Activated CD8-positive, alpha-beta memory T cell treated with anti-CD3 and anti-CD28 coated beads for 48 hours (primary cell): ENCODE measurements around the gene PRAMEF2.
"Not testable (repeated sequence)": the region's sequence is repeated elsewhere in the genome, so short reads cannot be mapped to it uniquely, and the experiment has no call there.

Experiments used
- DNase-seq, 3 experiments: peaks; one replicate each; pipeline ENCODE4 v3.0.0-alpha.2; 2020; ENCODE audit warnings: low read depth in 2 of 3, low spot score in 2 of 3

PRAMEF2 gene, protein sequence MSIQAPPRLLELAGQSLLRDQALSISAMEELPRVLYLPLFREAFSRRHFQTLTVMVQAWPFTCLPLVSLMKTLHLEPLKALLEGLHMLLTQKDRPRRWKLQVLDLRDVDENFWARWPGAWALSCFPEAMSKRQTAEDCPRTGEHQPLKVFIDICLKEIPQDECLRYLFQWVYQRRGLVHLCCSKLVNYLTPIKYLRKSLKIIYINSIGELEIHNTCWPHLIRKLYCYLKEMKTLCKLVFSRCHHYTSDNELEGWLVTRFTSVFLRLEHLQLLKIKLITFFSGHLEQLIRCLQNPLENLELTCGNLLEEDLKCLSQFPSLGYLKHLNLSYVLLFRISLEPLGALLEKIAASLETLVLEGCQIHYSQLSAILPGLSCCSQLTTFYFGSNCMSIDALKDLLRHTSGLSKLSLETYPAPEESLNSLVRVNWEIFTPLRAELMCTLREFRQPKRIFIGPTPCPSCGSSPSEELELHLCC

GRCh38 chr1:12856786-12857185, at the start of gene PRAMEF2:
PRAMEF2 (plus strand) TSS chr1:12857086; CDS start chr1:12859010, 1,924 bp downstream.
- DNase-seq = not testable (repeated sequence)

DNA sequence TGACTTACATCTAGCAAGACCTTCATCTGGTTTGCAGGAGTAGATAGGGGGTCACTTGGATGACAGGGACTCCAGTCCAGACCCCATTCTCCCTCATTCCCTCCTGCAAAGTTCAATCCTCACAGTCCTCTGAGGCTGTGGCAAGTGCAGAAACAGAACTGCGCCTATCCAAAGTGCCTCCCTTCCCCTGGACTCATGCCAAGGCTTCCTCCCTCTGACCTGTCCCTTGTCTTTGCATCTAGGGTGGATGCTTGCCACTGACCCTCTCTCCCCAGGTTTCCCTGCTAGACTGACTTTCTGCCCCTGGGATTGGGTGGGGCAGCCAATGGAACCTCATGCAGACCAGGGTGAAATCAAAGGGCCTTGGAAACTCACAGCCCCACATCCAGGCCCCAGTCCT, 47.0 kb upstream of the PRAMEF2 start:
- DNase-seq = no peak

GRCh38 chr1:12810691-12811408, 46.0 kb upstream of the PRAMEF2 start:
- no peak for DNase-seq

- DNase-seq = no peak
These were observed 45.5 kb upstream of the PRAMEF2 start for GRCh38 chr1:12811409-12811784.

DNA sequence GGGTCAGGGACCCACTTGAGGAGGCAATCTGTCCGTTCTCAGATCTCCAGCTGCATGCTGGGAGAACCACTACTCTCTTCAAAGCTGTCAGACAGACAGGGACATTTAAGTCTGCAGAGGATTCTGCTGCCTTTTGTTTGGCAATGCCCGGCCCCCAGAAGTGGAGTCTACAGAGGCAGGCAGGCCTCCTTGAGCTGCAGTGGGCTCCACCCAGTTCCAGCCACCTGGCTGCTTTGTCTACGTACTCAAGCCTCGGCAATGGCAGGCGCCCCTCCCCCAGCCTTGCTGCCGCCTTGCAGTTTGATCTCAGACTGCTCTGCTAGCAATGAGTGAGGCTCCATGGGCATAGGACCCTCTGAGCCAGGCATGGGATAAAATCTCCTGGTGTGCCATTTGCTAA, 37.8 kb upstream of the PRAMEF2 start:
- DNase-seq = not testable (repeated sequence)

DNA sequence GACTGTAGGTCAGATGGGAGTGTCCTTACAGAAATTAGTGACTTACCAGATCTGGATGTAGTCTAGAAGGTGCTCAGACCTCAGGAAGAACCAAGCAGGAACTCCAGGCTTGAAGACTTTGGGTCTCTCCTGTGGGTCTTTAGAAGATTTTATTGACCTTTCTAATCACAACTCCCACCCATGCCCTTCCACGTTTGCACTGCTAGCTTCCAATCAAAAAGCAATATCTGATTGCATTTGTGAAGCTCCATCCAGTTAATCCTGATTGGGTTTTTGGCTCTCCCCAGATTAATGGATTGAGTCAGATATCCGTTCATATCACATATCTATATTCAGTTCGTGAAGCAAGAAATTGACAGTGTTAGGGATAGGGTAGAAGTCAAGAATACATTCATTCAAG, 25.6 kb upstream of the PRAMEF2 start, which contains the start of gene PRAMEF11:
PRAMEF11 (minus strand) TSS at position 101 of the 400 bp plus-strand sequence. CDS start 2,621 bp downstream, outside the sequence.
- DNase-seq = not testable (repeated sequence)

DNA sequence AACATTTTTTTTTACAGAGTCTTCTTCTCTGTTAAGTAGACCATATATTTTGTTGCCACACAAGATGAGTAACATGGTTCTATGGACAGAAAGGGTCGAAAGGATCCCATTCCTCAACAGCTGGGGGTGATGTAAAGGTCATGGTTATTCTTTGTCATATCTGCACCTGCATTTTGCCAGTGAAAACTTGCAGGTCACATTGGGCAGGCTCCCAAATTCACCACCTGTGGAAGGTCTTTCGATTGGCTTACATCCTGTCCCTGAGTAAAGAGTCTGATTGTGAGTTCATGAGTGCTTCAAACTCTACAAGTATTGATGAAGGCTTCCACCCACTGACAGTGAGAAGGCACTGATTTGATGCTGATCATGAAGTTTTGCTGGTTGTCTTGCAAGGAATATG, 23.6 kb upstream of the PRAMEF2 start:
- not testable (repeated sequence) for DNase-seq

GRCh38 chr1:12848620-12849019, 8.3 kb upstream of the PRAMEF2 start, which contains the start of gene HNRNPCL1:
HNRNPCL1 (minus strand) TSS chr1:12848720; CDS start chr1:12848289, 431 bp downstream.
- DNase-seq = not testable (repeated sequence)

DNA sequence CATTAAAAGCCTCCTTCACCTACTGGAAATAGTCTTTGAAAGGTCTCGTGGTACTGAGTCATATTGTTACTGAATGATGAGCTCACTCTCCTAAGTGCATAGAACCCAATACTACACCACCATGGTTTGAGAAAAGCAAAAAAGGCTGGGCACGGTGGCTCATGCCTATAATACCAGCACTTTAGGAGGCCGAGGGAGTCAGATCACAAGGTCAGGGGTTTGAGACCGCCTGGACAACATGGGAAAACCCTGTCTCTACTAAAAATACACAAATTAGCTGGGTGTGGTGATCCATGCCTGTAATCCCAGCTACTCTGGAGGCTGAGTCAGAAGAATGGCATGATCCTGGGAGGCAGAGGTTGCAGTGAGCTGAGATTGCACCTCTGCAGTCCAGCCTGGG, 5.1 kb upstream of the PRAMEF2 start:
- no peak for DNase-seq

DNA sequence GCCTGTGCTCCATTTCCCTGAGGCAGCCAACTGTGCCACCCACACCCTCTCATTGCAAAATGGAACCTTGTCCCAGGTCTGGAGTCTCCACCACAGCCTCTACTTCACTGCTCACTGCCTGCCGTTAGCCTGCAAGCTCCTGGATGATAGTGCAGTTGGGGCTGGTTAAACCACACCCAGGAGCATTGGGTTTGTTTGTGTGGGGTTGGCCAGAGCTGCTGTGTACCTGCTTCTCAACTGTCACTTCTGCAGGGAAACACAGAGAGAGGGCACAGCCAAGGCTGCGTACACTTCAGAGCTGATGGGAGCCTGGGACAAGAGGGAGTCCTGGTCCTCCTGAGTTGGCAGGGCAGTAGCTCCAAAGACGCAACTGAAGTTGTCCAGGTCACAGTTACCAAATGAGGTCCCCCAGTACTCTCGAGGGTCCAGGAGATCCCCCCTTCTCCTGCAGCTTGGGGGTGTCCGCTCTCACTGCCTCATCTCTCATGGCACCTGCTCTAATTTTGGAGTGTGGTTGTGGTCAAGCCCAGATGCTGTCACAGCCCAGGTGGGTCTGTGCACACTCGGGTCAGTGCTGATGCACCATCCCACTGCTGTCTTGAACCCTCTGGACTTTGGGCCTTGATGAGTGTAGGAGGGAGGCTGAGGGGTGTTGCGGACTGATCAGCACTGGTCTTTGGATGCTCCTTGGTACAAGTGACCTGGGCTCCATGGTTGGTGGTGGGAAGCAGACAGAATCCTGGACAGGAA, 6.4 kb downstream of the PRAMEF2 start:
- DNase-seq = not testable (repeated sequence)

- DNase-seq = not testable (repeated sequence)
These were observed 21.6 kb downstream of the PRAMEF2 start for GRCh38 chr1:12878453-12878852.

DNA sequence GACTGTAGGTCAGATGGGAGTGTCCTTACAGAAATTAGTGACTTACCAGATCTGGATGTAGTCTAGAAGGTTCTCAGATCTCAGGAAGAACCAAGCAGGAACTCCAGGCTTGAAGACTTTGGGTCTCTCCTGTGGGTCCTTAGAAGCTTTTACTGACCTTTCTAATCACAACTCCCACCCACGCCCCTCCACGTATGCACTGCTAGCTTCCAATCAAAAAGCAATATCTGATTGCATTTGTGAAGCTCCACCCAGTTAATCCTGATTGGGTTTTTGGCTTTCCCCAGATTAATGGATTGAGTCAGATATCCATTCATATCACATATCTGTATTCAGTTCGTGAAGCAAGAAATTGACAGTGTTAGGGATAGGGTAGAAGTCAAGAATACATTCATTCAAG, 29.2 kb downstream of the PRAMEF2 start, which contains the start of gene PRAMEF4:
PRAMEF4 (minus strand) TSS at position 101 of the 400 bp plus-strand sequence. CDS start 2,807 bp downstream, outside the sequence.
- DNase-seq = not testable (repeated sequence)

- DNase-seq = not testable (repeated sequence)
These were observed 41.3 kb downstream of the PRAMEF2 start, which contains the start of gene PRAMEF10 for GRCh38 chr1:12898170-12898569. PRAMEF10 (minus strand) TSS chr1:12898270; CDS start chr1:12895847, 2,423 bp downstream.

DNA sequence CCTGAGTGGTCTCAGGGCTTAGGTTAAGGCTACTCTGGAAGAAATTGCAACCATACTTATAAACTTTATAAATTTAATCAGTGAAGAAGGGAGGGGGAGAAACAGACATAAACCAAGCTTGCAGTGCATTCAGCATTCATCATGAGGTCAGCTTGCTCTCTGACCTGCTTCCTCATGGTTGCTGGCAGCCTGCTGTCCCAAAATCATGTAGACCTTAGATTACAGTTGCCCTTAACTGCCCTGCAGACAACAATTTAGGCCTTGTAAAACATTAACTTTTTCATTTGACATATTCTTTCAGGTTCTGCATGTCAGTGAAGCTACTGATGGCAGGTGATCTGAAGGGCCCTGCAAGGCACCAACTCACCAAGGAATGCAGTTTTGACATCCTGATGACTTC, 42.3 kb downstream of the PRAMEF2 start:
- DNase-seq = not testable (repeated sequence)

GRCh38 chr1:12903793-12904572, 47.1 kb downstream of the PRAMEF2 start:
- not testable (repeated sequence) for DNase-seq
